Measurements from ENCODE around the gene SRGAP1.
"Not testable (repeated sequence)": the region's sequence is repeated elsewhere in the genome, so short reads cannot be mapped to it uniquely, and the experiment has no call there.

Gene SRGAP1

GRCh38 chr12:64092507-64093196, 248.2 kb downstream of the SRGAP1 start:
- no peak for DNase-seq

GRCh38 chr12:64093689-64094088, 249.2 kb downstream of the SRGAP1 start:
- DNase-seq: no peak

GRCh38 chr12:64097366-64098105, 253.0 kb downstream of the SRGAP1 start:
- DNase-seq: peak; percentile 60

- DNase-seq: peak; percentile 72
These were observed 254.3 kb downstream of the SRGAP1 start for GRCh38 chr12:64098709-64099354.

GRCh38 chr12:64099397-64099796, 254.9 kb downstream of the SRGAP1 start:
- DNase-seq: peak; percentile 95

- peak; percentile 45 for DNase-seq
These were observed 257.8 kb downstream of the SRGAP1 start for GRCh38 chr12:64102339-64102738.

GRCh38 chr12:64103825-64104740, 259.6 kb downstream of the SRGAP1 start:
- peak; percentile 22 for DNase-seq

GRCh38 chr12:64105026-64105425, 260.5 kb downstream of the SRGAP1 start:
- DNase-seq: no peak

- no peak for DNase-seq
These were observed 263.3 kb downstream of the SRGAP1 start for GRCh38 chr12:64107776-64108175.

GRCh38 chr12:64109706-64110105, 265.2 kb downstream of the SRGAP1 start:
- no peak for DNase-seq

GRCh38 chr12:64110864-64111263, 266.4 kb downstream of the SRGAP1 start:
- peak; percentile 13 for DNase-seq

- DNase-seq: no peak
These were observed 272.5 kb downstream of the SRGAP1 start for GRCh38 chr12:64116969-64117368.

- peak; percentile 49 for DNase-seq
These were observed 276.1 kb downstream of the SRGAP1 start for GRCh38 chr12:64120568-64120967.

- not testable (repeated sequence) for DNase-seq
These were observed 276.6 kb downstream of the SRGAP1 start for GRCh38 chr12:64121086-64121485.

GRCh38 chr12:64122154-64122553, 277.7 kb downstream of the SRGAP1 start:
- no peak for DNase-seq

GRCh38 chr12:64122995-64123394, 278.5 kb downstream of the SRGAP1 start:
- no peak for DNase-seq

- no peak for DNase-seq
These were observed 278.9 kb downstream of the SRGAP1 start for GRCh38 chr12:64123448-64123847.

- no peak for DNase-seq
These were observed 280.2 kb downstream of the SRGAP1 start for GRCh38 chr12:64124511-64125197.

GRCh38 chr12:64125913-64126312, 281.4 kb downstream of the SRGAP1 start:
- DNase-seq: no peak

- no peak for DNase-seq
These were observed 283.3 kb downstream of the SRGAP1 start for GRCh38 chr12:64127811-64128210.

GRCh38 chr12:64128366-64128765, 283.9 kb downstream of the SRGAP1 start:
- no peak for DNase-seq

- not testable (repeated sequence) for DNase-seq
These were observed 286.0 kb downstream of the SRGAP1 start for GRCh38 chr12:64130476-64130875.

All from EL (cell line).